Measurements from ENCODE around the gene GNB1.

GNB1 gene

DNA sequence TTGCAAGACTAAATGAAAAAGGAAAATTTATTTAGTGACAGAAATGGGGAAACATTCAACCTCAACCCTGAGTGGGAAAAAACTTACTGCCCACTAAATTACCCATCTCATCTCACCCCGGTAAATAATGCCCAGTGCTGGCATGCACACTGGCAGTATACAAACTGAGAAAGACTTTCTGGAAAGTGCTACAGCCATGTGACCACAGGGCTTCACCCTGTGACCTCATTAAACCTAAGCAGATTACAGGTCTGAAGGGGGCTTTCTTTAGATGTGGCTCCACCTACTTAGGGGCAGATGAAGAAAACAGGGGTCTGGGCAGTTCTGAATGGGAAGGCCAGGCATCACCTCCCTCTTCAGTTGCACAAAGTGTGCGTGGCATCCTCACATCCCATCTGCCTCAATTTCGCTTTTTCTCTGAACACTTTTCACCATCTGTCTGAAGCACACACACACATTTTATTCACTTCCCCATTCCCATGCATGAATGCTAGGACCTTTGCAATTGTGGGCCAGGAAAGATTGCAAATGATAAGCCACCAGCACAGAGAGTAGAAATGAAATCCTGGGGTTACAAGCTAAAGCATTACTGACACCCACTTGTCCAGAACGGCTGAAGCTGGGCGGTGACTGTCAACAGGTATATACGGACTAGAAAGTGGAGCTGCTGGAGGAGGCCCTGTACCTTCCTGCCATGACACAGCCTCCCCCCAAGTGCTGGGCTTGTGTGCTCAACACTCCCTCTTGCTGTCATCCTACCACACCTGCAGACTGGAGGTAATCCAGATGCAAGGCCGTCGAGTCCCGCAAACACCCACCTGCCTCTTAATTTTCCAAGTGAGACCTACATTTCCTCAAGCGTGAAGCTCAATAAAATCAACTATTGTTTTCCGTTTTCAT lies 115.3 kb downstream of the GNB1 start:
- H3K79me2 ChIP-seq (ENCODE audit: control insufficient read depth, insufficient read depth, low read length), result peaks cover 44% of the 10 kb centered on the region
- H4K5ac ChIP-seq (ENCODE audit: low read length), result no peak overlapping the region
- no peak overlapping the region for H3K18ac ChIP-seq (ENCODE audit: low read length)
- H4K8ac ChIP-seq (ENCODE audit: low read depth, low read length), result no peak overlapping the region
- H3K27ac ChIP-seq (ENCODE audit: low read depth, low read length), result no peak overlapping the region
- peaks cover 2% of the 10 kb centered on the region for H3K36me3 ChIP-seq (ENCODE audit: control insufficient read depth, insufficient read depth, low read length)
- no peak overlapping the region for H3K4me3 ChIP-seq (ENCODE audit: low read length)
- H3K79me1 ChIP-seq (ENCODE audit: low read length), result peaks cover 11% of the 10 kb centered on the region
- no peak overlapping the region for H3K4me2 ChIP-seq (ENCODE audit: low read length)
- no peaks in the 10 kb centered on the region for H3K4me1 ChIP-seq (ENCODE audit: control insufficient read depth, low read depth, low read length)
- H3K9ac ChIP-seq (ENCODE audit: low read length), result peak overlapping the region; percentile 11
- peak overlapping the region; percentile 35 for H3K56ac ChIP-seq (ENCODE audit: low read length)
- H3K4ac ChIP-seq (ENCODE audit: low read depth, low read length), result no peak overlapping the region
- DNase-seq, result peak; percentile 26
- no peak overlapping the region for H2BK15ac ChIP-seq (replicated peaks; ENCODE audit: low read depth)
- no CpG with 5 or more reads among the region's 11 CpGs for WGBS (ENCODE audit: extremely low coverage, insufficient coverage, low lambda C conversion rate)
- H3K27me3 ChIP-seq (ENCODE audit: insufficient read depth, low read length, poor library complexity), result no peaks in the 10 kb centered on the region
- no peak overlapping the region for H2BK120ac ChIP-seq (ENCODE audit: low read depth, low read length)
- no peak overlapping the region for H2AK5ac ChIP-seq (ENCODE audit: low read length)
- no peak overlapping the region for H3K23ac ChIP-seq (ENCODE audit: low read length)
- no peak overlapping the region for H2BK5ac ChIP-seq (ENCODE audit: low read length)

DNA sequence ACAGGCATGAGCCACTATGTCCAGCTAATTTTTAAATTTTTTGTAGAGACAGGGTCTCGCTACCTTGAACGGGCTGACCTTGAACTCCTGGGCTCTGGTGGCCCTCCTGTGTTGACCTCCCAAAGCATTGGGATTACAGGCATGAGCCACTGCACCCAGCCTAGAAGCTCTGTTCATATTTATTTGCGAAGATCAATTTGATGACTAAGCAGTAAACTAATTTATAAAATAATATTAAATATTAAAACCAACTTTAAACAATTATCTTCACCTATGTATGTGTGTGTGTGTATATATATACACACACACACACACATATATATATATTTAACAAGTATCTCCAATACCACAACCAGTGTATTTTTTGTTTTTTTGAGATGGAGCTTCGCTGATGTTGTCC lies 117.0 kb downstream of the GNB1 start:
- Histone ChIP-seq H3K4ac (ENCODE audit: low read depth, low read length) (no peak overlapping the region), H2AK5ac (ENCODE audit: low read length) (no peak overlapping the region), H3K79me2 (ENCODE audit: control insufficient read depth, insufficient read depth, low read length) (peaks cover 48% of the 10 kb centered on the region), H4K8ac (ENCODE audit: low read depth, low read length) (no peak overlapping the region), H3K9ac (ENCODE audit: low read length) (no peak overlapping the region), H3K18ac (ENCODE audit: low read length) (no peak overlapping the region), H3K56ac (ENCODE audit: low read length) (no peak overlapping the region), H3K27me3 (ENCODE audit: insufficient read depth, low read length, poor library complexity) (no peaks in the 10 kb centered on the region), H3K4me3 (ENCODE audit: low read length) (no peak overlapping the region), H3K4me1 (ENCODE audit: control insufficient read depth, low read depth, low read length) (no peaks in the 10 kb centered on the region), H3K79me1 (ENCODE audit: low read length) (peaks cover 11% of the 10 kb centered on the region), H3K4me2 (ENCODE audit: low read length) (no peak overlapping the region), H3K23ac (ENCODE audit: low read length) (no peak overlapping the region), H3K36me3 (ENCODE audit: control insufficient read depth, insufficient read depth, low read length) (peaks cover 2% of the 10 kb centered on the region), H2BK120ac (ENCODE audit: low read depth, low read length) (no peak overlapping the region), H4K5ac (ENCODE audit: low read length) (no peak overlapping the region), H2BK15ac (replicated peaks; ENCODE audit: low read depth) (no peak overlapping the region), H2BK5ac (ENCODE audit: low read length) (no peak overlapping the region), H3K27ac (ENCODE audit: low read depth, low read length) (no peak overlapping the region)
- no CpG with 5 or more reads among the region's 4 CpGs for WGBS (ENCODE audit: extremely low coverage, insufficient coverage, low lambda C conversion rate)
- no peak for DNase-seq

DNA sequence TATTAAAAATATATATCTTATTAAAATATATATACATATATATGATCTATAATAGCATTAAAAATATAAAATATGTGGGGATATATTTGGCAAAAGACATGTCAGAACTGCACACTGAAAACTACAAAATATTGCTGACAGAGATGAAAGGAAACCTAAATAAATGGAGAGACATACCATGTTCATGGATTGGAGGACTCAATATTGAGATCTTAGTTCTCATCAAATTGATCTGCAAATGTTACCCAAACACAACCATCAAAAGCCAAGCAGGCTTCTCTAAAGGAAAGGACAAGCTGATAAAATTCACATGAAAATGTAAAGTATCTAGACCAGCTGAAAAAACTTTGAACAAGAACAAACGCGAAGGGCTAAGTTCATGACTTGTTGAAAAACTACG lies 119.8 kb downstream of the GNB1 start:
- H3K27me3 ChIP-seq (ENCODE audit: insufficient read depth, low read length, poor library complexity), result no peaks in the 10 kb centered on the region
- H3K23ac ChIP-seq (ENCODE audit: low read length), result no peak overlapping the region
- H3K36me3 ChIP-seq (ENCODE audit: control insufficient read depth, insufficient read depth, low read length), result peaks cover 2% of the 10 kb centered on the region
- H2AK5ac ChIP-seq (ENCODE audit: low read length), result no peak overlapping the region
- no peak overlapping the region for H2BK15ac ChIP-seq (replicated peaks; ENCODE audit: low read depth)
- H2BK5ac ChIP-seq (ENCODE audit: low read length), result no peak overlapping the region
- no peak overlapping the region for H3K4me2 ChIP-seq (ENCODE audit: low read length)
- no peaks in the 10 kb centered on the region for H3K4me1 ChIP-seq (ENCODE audit: control insufficient read depth, low read depth, low read length)
- H3K4me3 ChIP-seq (ENCODE audit: low read length), result no peak overlapping the region
- H3K4ac ChIP-seq (ENCODE audit: low read depth, low read length), result no peak overlapping the region
- no peak overlapping the region for H2BK120ac ChIP-seq (ENCODE audit: low read depth, low read length)
- no peak overlapping the region for H3K18ac ChIP-seq (ENCODE audit: low read length)
- no peak overlapping the region for H3K27ac ChIP-seq (ENCODE audit: low read depth, low read length)
- no peak overlapping the region for H4K8ac ChIP-seq (ENCODE audit: low read depth, low read length)
- H3K79me2 ChIP-seq (ENCODE audit: control insufficient read depth, insufficient read depth, low read length), result peaks cover 51% of the 10 kb centered on the region
- H3K56ac ChIP-seq (ENCODE audit: low read length), result no peak overlapping the region
- no peak overlapping the region for H3K9ac ChIP-seq (ENCODE audit: low read length)
- H4K5ac ChIP-seq (ENCODE audit: low read length), result no peak overlapping the region
- H3K79me1 ChIP-seq (ENCODE audit: low read length), result peaks cover 14% of the 10 kb centered on the region
- WGBS (ENCODE audit: extremely low coverage, insufficient coverage, low lambda C conversion rate), result no CpG with 5 or more reads among the region's 3 CpGs
- DNase-seq, result no peak

DNA sequence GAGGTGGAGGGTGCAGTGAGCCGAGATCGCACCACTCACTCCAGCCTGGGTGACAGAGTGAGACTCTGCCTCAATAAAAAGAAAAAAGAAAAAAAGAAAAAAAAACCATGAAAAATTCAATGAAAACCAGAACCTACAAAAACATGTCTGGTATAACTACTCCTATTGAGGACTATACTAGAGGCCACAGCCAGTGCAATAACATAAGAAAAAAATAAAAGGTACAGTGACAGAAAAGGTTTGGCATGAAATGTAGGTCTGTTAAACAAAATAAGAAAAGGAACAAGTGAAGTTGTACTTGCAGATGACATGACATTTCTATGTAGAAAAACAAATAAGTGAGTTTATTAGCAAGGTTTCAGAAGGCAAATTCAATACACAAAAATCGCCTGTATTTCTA lies 120.8 kb downstream of the GNB1 start:
- no peak overlapping the region for H2BK15ac ChIP-seq (replicated peaks; ENCODE audit: low read depth)

DNA sequence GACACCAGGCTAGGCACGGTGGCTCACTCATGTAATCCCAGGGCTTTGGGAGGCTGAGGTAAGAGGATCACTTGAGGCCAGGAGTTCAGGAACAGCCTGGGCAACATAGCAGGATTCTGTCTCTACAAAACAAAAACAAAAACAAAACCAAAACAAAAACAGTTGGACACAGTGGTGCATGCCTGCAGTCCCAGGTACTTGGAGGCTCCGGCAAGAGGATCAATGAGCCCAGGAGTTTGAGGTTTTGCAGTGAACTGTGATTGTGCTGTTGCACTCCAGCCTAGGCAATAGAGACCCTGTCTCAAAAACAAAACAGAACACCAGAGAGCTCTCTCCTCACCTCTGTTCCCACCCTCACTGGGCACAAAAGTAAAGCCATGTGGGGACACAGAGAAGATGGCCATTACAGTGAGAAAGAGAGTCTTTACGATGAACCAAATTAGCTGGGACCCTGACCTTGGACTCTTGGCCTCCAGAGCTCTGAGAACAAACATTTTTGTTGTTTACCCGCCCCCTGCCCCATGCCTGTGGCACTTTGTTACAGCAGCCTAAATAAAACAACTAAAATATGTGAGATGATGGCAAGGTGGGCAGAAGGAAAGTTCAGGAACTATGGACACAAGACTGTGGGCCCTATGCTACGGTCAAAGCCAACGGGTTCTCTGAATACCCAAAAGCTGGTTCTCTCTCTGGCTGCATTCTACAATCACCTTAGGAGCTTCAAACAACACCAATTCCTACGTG lies 122.5 kb downstream of the GNB1 start:
- no peak overlapping the region for H3K4ac ChIP-seq (ENCODE audit: low read depth, low read length)
- no CpG with 5 or more reads among the region's 7 CpGs for WGBS (ENCODE audit: extremely low coverage, insufficient coverage, low lambda C conversion rate)
- H3K4me2 ChIP-seq (ENCODE audit: low read length), result no peak overlapping the region
- no peak overlapping the region for H2BK120ac ChIP-seq (ENCODE audit: low read depth, low read length)
- H3K27ac ChIP-seq (ENCODE audit: low read depth, low read length), result no peak overlapping the region
- no peak overlapping the region for H3K23ac ChIP-seq (ENCODE audit: low read length)
- no peak overlapping the region for H3K18ac ChIP-seq (ENCODE audit: low read length)
- DNase-seq, result no peak
- no peak overlapping the region for H3K56ac ChIP-seq (ENCODE audit: low read length)
- no peaks in the 10 kb centered on the region for H3K4me1 ChIP-seq (ENCODE audit: control insufficient read depth, low read depth, low read length)
- no peak overlapping the region for H3K4me3 ChIP-seq (ENCODE audit: low read length)
- no peak overlapping the region for H2BK15ac ChIP-seq (replicated peaks; ENCODE audit: low read depth)
- no peak overlapping the region for H3K9ac ChIP-seq (ENCODE audit: low read length)
- H3K79me2 ChIP-seq (ENCODE audit: control insufficient read depth, insufficient read depth, low read length), result peaks cover 31% of the 10 kb centered on the region
- H3K27me3 ChIP-seq (ENCODE audit: insufficient read depth, low read length, poor library complexity), result no peaks in the 10 kb centered on the region
- no peak overlapping the region for H2BK5ac ChIP-seq (ENCODE audit: low read length)
- no peak overlapping the region for H4K5ac ChIP-seq (ENCODE audit: low read length)
- H2AK5ac ChIP-seq (ENCODE audit: low read length), result no peak overlapping the region
- H3K79me1 ChIP-seq (ENCODE audit: low read length), result peaks cover 10% of the 10 kb centered on the region
- H3K36me3 ChIP-seq (ENCODE audit: control insufficient read depth, insufficient read depth, low read length), result peaks cover 2% of the 10 kb centered on the region
- no peak overlapping the region for H4K8ac ChIP-seq (ENCODE audit: low read depth, low read length)

More for the DNA sequence above, 120.8 kb downstream of the GNB1 start:
- Histone ChIP-seq H3K27ac (ENCODE audit: low read depth, low read length) (no peak overlapping the region), H3K56ac (ENCODE audit: low read length) (no peak overlapping the region), H4K8ac (ENCODE audit: low read depth, low read length) (no peak overlapping the region), H3K4me2 (ENCODE audit: low read length) (no peak overlapping the region), H3K23ac (ENCODE audit: low read length) (no peak overlapping the region), H2AK5ac (ENCODE audit: low read length) (no peak overlapping the region), H2BK5ac (ENCODE audit: low read length) (no peak overlapping the region), H3K36me3 (ENCODE audit: control insufficient read depth, insufficient read depth, low read length) (peaks cover 2% of the 10 kb centered on the region), H3K4me3 (ENCODE audit: low read length) (no peak overlapping the region), H2BK120ac (ENCODE audit: low read depth, low read length) (no peak overlapping the region), H3K9ac (ENCODE audit: low read length) (no peak overlapping the region), H3K27me3 (ENCODE audit: insufficient read depth, low read length, poor library complexity) (no peaks in the 10 kb centered on the region), H3K4ac (ENCODE audit: low read depth, low read length) (no peak overlapping the region), H3K79me2 (ENCODE audit: control insufficient read depth, insufficient read depth, low read length) (peaks cover 41% of the 10 kb centered on the region), H3K79me1 (ENCODE audit: low read length) (peaks cover 9% of the 10 kb centered on the region), H4K5ac (ENCODE audit: low read length) (no peak overlapping the region), H3K18ac (ENCODE audit: low read length) (no peak overlapping the region), H3K4me1 (ENCODE audit: control insufficient read depth, low read depth, low read length) (no peaks in the 10 kb centered on the region)
- DNase-seq, result no peak
- WGBS (ENCODE audit: extremely low coverage, insufficient coverage, low lambda C conversion rate), result no CpG with 5 or more reads among the region's 3 CpGs
